Thyroid gland (tissue), 4 donors: ENCODE results near the gene NMT1.

Experiments
- POLR2A ChIP-seq, 2 donors: fragments of 450-650 bp; IDR thresholded peaks; one replicate each; pipeline ENCODE4 v1.6.1; 2017; ENCODE audit warnings: antibody characterized with exemption in 2 of 2, mild to moderate bottlenecking in 2 of 2, moderate library complexity in 1 of 2
- TF ChIP-seq, protein P1 (sequence below), 6 experiments: fragments of 200-600 bp in 3 of 6; fragments of 450-650 bp in 3 of 6; sonication (generic) in 3 of 6; IDR thresholded peaks; one replicate each; pipeline ENCODE4 v1.5.1; 2016 to 2019; ENCODE audit warnings: antibody characterized with exemption in 6 of 6, mild to moderate bottlenecking in 2 of 6, inconsistent platforms in 1 of 6, moderate library complexity in 1 of 6

DNA sequence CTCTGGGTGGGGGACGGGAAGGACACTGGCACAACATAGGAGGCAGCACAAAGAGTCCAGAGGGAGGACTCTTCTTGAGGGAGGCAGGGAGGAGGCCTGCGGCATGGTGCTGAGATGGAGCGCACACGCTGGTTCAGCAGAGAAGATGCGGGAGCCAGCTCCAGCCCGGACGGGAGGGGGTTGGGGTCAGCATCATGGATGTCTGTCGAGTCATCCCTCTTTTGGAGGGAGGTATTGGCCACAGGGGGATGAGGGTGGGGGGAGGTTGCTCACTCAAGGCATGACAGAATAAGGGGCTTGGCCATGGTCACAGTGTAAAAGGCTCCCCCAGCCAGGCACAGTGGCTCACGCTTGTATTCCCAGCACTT is 29.0 kb upstream of the NMT1 start:
- TF ChIP-seq, protein P1, sequence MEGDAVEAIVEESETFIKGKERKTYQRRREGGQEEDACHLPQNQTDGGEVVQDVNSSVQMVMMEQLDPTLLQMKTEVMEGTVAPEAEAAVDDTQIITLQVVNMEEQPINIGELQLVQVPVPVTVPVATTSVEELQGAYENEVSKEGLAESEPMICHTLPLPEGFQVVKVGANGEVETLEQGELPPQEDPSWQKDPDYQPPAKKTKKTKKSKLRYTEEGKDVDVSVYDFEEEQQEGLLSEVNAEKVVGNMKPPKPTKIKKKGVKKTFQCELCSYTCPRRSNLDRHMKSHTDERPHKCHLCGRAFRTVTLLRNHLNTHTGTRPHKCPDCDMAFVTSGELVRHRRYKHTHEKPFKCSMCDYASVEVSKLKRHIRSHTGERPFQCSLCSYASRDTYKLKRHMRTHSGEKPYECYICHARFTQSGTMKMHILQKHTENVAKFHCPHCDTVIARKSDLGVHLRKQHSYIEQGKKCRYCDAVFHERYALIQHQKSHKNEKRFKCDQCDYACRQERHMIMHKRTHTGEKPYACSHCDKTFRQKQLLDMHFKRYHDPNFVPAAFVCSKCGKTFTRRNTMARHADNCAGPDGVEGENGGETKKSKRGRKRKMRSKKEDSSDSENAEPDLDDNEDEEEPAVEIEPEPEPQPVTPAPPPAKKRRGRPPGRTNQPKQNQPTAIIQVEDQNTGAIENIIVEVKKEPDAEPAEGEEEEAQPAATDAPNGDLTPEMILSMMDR (IDR thresholded peaks at IDR 0.05): no peak
- no peak for TF ChIP-seq POLR2A (IDR thresholded peaks at IDR 0.05)
